ENCODE data around the gene IGFBP1.
"Not testable (repeated sequence)": the region's sequence is repeated elsewhere in the genome, so short reads cannot be mapped to it uniquely, and the experiment has no call there.

IGFBP1 gene

DNA sequence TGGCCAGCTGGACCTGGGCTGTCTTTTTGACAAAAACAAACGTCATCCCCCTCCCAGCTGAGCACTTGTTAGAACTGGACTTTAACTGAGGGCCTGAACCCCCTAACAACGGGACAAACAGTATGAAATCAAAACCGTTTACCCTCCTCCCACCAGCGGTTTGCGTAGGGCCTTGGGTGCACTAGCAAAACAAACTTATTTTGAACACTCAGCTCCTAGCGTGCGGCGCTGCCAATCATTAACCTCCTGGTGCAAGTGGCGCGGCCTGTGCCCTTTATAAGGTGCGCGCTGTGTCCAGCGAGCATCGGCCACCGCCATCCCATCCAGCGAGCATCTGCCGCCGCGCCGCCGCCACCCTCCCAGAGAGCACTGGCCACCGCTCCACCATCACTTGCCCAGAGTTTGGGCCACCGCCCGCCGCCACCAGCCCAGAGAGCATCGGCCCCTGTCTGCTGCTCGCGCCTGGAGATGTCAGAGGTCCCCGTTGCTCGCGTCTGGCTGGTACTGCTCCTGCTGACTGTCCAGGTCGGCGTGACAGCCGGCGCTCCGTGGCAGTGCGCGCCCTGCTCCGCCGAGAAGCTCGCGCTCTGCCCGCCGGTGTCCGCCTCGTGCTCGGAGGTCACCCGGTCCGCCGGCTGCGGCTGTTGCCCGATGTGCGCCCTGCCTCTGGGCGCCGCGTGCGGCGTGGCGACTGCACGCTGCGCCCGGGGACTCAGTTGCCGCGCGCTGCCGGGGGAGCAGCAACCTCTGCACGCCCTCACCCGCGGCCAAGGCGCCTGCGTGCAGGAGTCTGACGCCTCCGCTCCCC is at the start of gene IGFBP1:
Gene IGFBP1 (plus strand): TSS at position 304 of the 808 bp plus-strand sequence. CDS start 165 bp downstream, at position 469.
- no peak for FAIRE-seq

DNA sequence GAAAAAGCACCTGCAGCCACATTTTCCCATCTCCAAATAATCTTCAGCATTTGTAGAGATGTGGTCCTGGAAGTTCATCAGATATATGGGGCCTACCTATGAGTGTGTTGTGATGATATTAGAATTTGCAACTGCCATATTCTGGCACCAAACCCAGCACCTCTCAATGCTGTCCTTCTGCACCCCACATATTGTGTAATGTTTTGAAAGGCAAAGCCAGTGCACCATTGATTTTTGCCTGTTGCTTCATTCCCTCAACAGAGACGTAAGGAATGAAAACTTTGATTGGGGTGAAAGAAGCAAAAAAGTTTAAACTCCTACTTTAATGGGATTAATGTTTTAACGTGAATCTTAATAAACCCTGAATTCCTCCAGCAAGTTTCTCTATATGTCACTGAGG is 49.4 kb upstream of the IGFBP1 start:
- FAIRE-seq: not testable (repeated sequence)

DNA sequence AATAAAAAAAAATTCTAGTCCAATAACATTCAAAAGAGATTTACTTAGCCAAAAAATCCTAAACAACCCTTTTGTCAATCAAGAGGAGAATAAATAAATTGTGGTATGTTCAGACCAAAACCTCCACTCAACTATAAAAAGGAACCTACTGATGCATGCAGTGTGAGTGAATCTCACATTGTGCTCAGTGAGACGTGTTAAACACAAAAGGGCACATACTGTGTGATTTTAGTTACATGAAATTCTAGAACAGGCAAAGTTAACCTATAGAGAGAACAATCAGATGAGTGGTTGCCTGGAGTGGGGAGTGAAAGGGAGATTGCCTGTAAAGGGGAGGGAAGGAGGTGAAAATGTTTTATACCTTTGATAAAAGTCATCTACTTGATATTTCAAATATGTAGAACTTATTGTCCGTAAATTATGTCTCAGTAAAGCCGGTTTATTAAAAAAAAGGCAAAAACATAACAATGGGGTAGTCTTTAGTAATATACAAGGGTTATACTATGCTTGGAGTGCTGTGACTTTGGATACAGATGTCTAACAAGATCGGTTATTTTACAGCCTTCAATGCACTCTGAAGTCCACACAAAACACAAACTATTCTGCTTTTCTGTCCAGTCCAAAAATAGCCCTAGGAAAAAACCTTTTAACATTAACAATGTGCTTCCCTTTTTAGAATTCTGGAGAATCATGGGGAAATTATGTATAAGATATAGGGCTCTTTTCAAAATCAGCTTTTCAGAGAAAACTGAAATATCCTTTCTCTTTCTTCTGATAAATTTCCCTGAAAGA is 46.2 kb upstream of the IGFBP1 start:
- not testable (repeated sequence) for FAIRE-seq

DNA sequence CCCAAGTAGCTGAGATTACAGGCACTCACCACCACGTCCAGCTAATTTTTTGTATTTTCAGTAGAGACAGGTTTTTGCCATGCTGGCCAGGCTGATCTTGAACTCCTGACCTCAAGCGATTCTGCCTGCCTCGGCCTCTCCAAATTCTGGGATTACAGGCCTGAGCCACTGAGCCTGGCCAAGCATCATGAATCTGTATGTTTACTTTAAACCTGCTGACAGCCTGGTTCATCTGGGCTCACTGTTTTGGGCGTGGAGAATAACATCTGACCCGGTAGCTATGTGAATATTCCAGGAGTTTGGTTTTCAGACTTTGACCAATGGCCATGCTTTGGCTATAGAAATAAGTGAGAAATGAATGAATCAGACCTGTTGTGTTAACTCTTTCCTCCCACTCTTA is 41.8 kb upstream of the IGFBP1 start:
- not testable (repeated sequence) for FAIRE-seq

DNA sequence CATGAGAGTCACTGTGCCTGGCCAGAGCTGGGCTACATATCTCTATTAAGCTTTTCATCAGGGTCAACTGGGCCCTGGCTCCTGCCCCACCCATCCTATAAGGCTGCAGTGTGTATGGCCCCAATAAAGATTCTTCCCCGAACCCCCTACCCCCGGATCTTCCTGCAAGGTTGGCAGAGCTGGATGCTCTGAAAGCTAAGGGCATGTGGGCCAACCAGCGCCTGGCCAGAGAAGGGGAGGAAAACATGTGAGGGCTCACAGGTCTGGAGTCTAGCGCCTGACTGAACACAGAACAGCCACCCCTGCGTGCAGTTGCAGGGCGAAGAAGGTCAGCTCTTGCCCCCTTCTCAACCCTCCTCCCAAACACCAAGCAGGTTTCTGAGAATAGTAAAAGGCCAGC is 39.6 kb upstream of the IGFBP1 start:
- FAIRE-seq: not testable (repeated sequence)

DNA sequence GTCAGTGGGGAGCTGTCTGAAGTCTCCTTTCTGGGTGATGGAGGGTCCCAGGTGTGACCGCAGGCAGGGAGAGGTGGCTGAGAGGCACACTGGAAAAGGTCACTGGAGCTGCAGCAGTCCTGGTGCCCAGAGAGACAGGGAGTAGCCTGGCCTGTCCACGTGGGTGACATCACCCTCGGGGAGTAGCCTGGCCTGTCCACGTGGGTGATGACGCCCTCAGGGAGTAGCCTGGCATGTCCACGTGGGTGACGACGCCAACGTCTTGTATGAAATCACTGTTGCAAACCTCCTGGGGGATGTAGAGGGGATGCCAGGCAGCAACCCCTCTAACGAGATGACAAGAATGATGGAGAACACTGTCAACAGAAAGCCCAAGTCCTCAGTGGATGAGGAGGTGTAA is 35.3 kb upstream of the IGFBP1 start:
- not testable (repeated sequence) for FAIRE-seq

DNA sequence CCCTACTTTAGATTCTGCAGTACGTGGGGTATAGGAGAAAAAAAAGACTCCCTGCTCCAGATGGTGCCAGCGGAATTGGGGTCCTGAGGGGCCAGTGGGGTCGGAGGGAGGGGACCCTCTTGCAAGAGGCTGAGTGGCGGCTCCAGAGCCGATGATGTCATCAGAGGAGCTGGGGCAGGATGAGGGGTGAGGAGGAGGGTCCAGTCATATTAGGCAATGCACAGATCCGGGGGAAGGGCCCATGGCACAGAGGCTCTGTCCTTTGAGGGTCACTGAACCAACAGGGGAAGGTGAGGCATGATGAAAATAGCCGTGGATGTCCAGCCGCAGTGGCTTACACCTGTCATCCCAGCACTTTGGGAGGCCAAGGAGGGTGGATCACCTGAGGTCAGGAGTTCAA is 34.8 kb upstream of the IGFBP1 start:
- not testable (repeated sequence) for FAIRE-seq

DNA sequence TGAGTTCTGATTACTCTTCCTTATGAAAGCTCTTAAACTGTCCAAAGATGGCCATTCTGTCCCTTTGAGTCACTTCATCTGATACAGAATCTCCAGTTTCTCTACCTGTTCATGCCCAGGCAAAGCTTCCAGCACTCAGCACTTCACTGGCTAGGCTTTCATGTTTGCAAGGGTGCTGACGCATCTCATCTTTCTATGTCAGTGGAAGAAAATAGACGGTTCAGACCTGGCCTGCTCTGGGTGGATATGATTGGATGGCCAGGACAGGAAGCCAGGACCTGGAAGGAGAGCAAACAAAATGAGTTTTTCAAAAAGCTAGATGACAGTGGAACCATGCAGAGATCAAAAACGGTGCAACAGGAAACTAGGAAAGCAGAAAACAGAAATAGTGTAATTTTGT is 32.6 kb upstream of the IGFBP1 start:
- FAIRE-seq: not testable (repeated sequence)

DNA sequence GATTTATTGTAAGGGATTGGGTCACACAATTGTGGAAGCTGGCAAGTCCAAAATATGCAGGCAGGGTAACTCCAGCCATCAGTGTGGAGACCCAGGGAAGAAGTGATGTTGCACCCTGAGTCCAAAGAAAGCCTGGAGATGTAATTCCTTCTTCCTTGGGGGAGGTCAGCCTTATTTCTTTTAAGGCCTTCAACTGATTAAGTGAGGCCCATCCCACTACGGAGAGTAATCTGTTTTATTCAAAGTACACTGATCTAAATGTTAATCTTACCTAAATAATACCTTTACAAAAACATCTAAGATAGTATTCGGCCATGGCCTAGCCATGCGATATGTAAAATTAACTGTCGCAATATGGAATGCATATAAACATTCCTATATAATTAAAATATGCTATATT is 31.4 kb upstream of the IGFBP1 start:
- FAIRE-seq: peak; percentile 72

DNA sequence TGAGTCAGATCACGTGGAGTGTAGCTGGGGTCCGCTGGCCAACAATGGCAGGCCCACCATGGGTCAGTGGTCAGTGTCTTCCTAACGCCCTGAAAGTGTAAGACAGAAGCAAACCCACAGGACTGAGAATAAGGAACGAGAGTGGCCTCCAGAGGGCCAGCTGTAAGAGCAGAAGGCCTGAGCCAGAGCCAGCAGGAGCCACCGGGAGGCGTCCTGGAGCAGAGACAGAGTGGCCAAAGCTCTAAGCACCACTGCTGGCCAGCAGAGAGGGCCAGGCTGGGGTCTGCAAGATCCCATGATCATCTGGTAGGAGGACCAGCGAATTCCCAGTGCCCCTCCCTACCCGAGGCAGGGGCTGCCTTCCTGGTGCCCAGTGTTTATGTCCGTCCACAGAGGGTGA is 24.6 kb upstream of the IGFBP1 start:
- no peak for FAIRE-seq

DNA sequence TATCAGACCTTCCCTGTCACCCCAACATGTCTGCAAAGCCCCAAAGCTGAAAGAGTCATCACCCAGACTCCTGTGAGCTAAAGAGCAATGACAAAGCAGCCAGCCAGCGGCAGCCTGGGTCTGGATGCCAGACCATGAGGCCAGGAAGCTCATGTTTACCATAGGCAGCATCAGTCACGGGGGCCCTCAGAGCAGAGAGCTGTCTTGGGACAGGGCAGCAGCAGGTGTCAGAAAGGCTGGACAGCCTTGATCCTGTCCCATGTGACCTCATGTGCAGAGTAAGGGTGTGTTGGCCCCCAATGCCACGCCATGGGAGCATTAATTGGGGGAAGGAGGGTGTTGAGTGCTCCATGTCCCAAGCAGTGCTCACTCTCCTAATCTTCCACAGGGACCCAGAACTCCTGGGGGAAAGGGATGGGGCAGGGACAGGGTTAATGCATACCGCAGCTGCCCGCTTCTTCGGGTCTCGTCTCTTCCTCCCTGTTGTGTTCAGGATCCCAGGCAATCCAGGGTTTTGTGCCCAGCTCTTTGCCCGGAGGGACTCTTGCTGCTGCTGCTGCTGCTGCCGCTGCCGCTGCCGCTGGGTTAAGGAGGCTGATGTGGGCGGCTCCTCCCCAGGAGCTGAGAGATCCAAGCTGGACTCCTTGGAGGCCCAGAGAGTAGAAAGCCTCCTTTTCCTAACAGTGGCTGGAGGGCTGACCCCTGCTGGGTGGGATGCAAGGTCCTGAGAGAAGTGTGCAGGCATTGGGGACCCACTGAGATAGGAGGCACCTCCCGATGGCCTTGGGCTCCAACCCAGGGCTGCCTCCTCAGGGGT is 22.5 kb upstream of the IGFBP1 start:
- FAIRE-seq: no peak

DNA sequence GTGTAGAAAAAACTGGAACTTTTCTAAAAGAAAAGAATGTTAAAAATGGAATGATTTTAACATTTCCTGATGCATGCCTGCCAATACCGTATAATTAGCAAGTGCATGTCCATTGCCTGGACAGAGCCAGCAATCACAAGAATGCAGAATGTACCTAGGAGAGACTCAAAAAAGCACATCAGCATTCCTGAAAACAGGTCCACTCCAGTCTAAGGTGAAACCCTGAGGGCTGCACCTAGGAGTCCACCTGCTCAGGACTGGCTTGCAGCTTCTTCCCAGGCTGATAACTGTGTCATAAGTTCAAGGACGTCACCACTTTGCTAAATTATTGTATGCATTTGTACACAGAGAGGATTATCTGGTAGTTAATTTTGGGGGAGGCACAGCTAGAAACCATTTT is 20.8 kb upstream of the IGFBP1 start:
- no peak for FAIRE-seq

DNA sequence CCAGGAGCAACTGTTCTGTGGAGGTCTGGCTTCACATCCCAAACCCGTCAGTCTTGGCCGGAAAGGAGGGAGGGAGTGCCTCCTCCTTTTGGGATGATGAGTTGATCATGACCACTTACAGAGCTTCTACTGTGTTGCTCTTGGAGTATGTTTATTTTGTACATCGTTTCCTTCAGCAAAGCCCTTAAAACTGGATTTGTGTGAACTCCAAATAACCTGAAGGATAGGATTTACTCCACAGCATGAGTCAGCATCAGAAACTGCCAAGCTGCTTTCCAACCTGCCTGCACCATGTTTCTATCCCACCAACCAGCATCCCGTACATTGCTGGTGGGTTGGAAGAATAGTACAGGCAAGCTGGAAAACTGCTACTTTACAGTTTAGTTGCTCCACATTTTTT is 18.9 kb upstream of the IGFBP1 start:
- no peak for FAIRE-seq

DNA sequence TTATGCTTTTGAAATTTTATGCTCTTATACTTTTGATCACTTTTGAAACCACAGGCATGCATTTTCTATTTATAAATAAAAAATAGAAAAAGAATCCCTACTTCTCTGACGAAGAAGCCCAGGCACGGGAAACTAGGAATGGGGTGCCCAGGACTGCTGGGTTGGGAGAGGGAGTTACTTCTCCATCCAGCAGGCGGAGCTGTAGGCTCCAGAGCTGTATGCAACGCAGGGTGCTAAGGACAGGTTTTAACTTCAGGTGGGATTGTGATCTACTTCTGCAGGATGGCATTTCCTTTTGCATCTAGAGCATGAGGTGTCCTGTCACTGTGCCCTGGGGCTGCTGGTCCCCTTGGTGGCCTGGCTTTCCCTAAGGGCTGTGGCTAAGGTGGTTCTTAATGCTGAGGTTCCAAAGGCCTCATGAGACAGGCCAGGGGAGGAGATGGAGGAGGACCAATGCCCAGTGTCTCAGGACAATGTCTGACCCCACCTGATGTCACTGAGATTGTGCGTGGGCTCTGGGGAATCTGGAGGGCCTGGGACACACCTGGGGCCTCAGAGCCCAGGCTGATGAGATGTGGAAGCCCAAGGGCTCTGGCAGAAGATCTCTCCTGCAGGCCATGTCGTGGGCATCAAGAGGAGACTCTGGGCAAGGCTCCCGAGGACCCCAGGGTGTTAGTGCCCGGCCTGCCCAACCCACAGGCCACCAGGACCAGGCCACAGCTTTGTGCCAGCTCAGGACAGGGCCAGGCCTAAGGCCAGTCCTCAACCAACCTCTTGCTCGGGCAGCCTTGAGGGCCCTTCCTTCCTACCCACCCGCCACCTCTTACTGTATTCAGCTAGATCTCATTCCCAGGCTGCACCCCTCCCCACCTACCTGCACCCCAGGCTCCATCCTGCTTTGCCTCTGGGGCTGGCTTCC is 15.9 kb upstream of the IGFBP1 start:
- FAIRE-seq: no peak

DNA sequence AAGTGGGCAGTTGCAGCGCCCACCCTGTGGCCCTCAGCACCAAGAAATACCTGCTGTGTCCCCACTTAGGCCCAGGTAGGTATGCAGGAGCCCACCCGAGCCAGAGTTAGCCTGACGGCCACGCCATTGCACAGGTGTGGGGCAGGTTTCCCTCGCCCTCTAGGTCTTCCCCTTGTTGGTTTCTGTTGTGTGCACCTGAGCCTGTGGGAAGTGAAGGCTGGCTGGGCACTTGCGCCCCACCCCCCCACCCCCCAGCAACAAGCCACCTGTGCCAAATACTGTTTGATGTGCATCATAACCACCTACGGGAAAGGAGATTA is 15.3 kb upstream of the IGFBP1 start, which contains the start of gene CCDC201:
Gene CCDC201 (minus strand): TSS at position 48 of the 320 bp plus-strand sequence. CDS start 75 bp downstream, outside the sequence.
- FAIRE-seq: no peak

DNA sequence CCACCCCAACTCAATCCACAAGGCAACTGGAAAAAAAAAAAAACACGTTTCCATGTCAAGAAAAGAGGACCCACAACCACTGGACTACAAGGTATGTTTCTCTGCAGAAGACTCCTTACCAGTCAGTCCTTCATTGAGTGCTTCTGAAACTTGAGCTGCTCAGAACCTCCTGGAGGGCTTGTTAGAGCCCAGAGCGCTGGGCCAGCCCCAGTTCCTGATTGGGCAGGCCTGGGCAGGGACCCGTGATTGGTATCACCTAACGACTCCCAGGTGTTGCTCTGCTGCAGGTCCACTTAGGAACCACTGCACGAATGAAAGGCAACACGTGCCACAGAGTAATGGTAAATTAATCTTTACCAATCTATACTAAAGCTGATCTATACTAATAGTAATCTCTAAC is 14.9 kb upstream of the IGFBP1 start:
- no peak for FAIRE-seq

DNA sequence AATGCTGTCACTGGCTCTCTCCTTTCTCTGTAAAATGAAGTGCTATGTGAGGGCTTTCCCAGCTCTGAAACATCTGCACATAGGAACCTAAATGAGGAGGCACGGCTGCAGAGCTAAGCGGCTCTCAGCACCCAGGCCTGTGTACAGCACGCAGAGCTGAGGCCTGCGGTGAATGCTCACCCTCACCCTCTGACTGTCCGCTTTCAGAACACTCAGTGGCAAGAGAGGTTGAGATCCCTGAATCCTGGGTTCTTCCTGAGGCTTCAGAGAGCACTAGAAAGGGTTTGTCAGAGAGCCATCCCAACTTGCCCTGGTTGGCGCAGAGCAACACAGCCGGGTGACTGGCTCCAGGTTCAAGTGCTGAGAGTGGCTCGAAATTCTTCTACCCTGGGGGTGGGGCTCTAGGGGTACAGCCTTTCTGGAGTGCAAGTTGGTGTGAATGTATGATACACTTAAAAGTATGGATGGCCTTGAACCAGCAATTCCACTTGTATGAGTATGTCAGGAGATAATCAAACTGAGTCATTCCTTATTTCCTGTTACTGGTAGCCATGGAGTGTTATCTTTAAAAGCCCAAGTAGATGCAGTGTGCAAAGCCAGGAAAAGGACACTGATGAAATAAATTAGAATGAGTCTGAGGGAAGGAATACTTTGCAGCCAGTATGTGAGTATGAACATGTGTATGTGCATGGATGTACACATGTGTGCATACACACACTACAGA is 13.7 kb upstream of the IGFBP1 start:
- FAIRE-seq: no peak

DNA sequence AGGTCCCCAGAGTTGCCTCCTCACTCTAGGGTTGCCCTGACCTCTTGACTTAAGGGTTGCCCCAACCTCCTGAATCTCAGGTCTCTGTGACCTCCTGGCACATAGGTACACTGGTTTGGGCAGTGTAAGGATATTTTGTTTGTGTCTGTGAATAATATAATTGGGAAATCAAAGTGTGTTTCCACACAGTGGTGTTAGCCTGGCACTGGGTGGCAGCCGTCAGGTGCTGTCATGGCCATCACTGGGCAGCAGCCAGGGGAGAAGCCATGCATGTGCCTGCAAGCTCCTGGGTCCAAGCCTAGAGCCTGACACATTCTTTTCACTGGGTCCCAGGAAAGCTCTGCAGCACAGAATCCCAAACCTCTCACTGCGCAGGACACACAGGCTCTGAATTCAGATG is 11.8 kb upstream of the IGFBP1 start:
- no peak for FAIRE-seq

DNA sequence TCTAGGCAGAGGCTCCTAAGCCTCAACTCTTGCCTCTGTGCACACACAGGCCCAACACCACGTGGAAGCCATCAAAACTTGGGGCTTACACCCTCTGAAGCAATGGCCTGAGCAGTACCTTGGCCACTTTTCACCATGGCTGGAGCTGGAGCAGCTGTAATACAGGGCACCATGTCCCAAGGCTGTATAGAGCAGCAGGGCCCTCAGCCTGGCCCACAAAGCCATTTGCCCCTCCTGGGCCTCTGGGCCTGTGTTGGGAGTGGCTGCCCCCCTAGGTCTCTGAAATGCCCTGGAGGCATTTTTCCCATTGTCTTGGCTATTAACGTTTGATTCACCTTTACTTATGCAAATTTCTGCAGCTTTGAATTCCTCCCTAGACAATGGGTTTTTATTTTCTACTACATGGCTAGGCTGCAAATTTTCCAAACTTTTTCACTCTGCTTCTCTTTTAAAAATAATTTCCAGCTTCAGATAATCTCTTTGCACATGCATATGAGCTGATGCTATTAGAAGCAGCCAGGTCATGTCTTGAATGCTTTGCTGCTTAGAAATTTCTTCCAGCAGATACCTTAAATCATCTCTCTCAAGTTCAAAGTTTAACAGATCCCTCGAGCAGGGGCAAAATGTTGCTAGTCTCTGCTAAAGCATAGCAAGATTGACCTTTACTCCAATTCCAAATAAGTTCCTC is 9.7 kb upstream of the IGFBP1 start:
- FAIRE-seq: no peak

DNA sequence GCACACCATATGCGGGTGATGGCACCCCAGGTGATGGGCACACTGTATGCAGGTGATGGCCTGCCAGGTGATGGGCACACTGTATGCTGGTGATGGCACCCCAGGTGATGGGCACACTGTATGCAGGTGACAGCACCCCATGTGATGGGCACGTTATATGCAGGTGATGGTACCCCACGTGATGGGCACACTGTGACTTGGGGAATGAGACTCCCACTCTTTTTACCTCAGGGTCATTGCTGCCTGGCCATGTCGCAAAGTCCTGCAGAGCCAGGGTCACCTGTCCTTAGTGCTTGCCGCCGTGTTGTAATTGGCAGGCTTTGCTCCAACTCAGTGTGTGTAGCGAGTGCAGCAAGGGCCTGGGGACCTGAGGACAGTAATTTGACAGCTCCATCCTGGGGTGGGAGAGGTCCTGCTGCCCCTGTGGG is 7.8 kb upstream of the IGFBP1 start:
- FAIRE-seq: no peak

Data from colon (tissue), 2 donors.